ENCODE results near the gene RAB30. TPM values are rescaled to one million over a fixed set of nuclear protein-coding genes. Genes with fewer than 3 reads are reported as not detected.

Gene RAB30
- total RNA-seq, 1 donor from 2014 or later, result 29.1 TPM

DNA sequence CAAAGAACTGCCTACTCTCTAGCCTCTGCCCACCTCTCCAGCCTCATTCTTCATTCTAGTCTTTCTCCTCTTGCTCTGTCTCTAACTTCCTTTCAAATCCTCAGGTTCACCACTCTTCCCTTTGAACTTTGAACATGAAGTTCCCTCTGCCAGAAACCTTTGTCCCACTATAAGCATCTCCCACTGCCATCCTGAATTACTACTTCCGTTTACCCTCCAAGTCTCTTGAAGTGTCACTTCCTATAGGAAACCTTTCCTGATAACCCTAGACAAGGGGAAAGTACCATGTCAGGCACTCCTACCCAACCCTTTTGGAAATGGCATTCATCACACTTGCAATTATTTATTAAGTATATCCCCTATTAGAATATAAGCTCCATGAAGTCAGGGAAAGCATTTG lies 3.1 kb downstream of the RAB30 start:
- Mint-ChIP-seq H3K36me3 (ENCODE audit: low read depth) (peaks cover 10% of the 10 kb centered on the region), H3K9me3 (no peaks in the 10 kb centered on the region), H3K4me3 (ENCODE audit: low read depth) (no peak overlapping the region), H3K27ac (no peak overlapping the region), H3K4me1 (ENCODE audit: low read depth) (peaks cover 45% of the 10 kb centered on the region), H3K27me3 (ENCODE audit: low read depth) (no peaks in the 10 kb centered on the region)
- intact Hi-C loops (cut with micrococcal nuclease), result no loop called here
- DNase-seq (ENCODE audit: low spot score), result no peak

DNA sequence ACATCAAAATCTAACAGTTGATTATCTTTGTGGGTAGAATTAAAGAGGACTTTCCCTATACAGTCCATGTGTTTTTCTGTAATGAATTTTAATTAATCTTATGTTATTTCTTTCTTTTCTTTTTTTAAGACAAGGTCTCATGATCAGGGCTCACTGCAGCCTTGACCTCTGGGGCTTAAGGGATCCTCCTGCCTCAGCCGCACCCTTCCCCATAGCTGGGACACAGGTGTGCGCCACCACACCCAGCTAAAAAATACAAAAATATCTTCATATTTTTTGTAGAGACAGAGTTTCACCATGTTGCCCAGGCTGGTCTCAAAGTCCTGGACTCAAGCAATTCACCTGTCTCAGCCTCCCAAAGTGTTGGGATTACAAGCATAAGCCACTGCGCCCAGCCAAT lies 7.7 kb downstream of the RAB30 start:
- peak overlapping the region; percentile 73 for H3K4me3 Mint-ChIP-seq (ENCODE audit: low read depth)
- peak overlapping the region; percentile 95 for H3K27ac Mint-ChIP-seq
- H3K4me1 Mint-ChIP-seq (ENCODE audit: low read depth), result peaks cover 54% of the 10 kb centered on the region
- peaks cover 43% of the 10 kb centered on the region for H3K36me3 Mint-ChIP-seq (ENCODE audit: low read depth)
- peaks cover 28% of the 10 kb centered on the region for H3K9me3 Mint-ChIP-seq
- intact Hi-C loops (cut with micrococcal nuclease), result no loop called here
- no peaks in the 10 kb centered on the region for H3K27me3 Mint-ChIP-seq (ENCODE audit: low read depth)
- DNase-seq (ENCODE audit: low spot score), result no peak

- peaks cover 28% of the 10 kb centered on the region for H3K9me3 Mint-ChIP-seq
- no peak for DNase-seq (ENCODE audit: low spot score)
- H3K36me3 Mint-ChIP-seq (ENCODE audit: low read depth), result peaks cover 45% of the 10 kb centered on the region
- H3K4me3 Mint-ChIP-seq (ENCODE audit: low read depth), result peak overlapping the region; percentile 73
- H3K4me1 Mint-ChIP-seq (ENCODE audit: low read depth), result peaks cover 46% of the 10 kb centered on the region
- intact Hi-C loops (cut with micrococcal nuclease), result loop anchor here (1.0 to 2.0 kb wide), 5 partner anchors 8 to 84 kb away; partner anchors contain the start of gene RAB30
- H3K27me3 Mint-ChIP-seq (ENCODE audit: low read depth), result no peaks in the 10 kb centered on the region
- peak overlapping the region; percentile 95 for H3K27ac Mint-ChIP-seq
These were observed 8.5 kb downstream of the RAB30 start for GRCh38 chr11:83063073-83063754.

GRCh38 chr11:83061883-83062282 lies 9.8 kb downstream of the RAB30 start:
- peaks cover 47% of the 10 kb centered on the region for H3K4me1 Mint-ChIP-seq (ENCODE audit: low read depth)
- no peaks in the 10 kb centered on the region for H3K27me3 Mint-ChIP-seq (ENCODE audit: low read depth)
- intact Hi-C loops (cut with micrococcal nuclease), result loop anchor here (2.0 kb wide), 3 partner anchors 57 to 83 kb away; no protein-coding TSS in a partner anchor
- peaks cover 28% of the 10 kb centered on the region for H3K9me3 Mint-ChIP-seq
- peak overlapping the region; percentile 37 for H3K4me3 Mint-ChIP-seq (ENCODE audit: low read depth)
- peaks cover 43% of the 10 kb centered on the region for H3K36me3 Mint-ChIP-seq (ENCODE audit: low read depth)
- no peak for DNase-seq (ENCODE audit: low spot score)
- H3K27ac Mint-ChIP-seq, result peak overlapping the region; percentile 95

- H3K4me3 Mint-ChIP-seq (ENCODE audit: low read depth), result no peak overlapping the region
- H3K9me3 Mint-ChIP-seq, result peaks cover 35% of the 10 kb centered on the region
- H3K4me1 Mint-ChIP-seq (ENCODE audit: low read depth), result peaks cover 55% of the 10 kb centered on the region
- DNase-seq (ENCODE audit: low spot score), result no peak
- intact Hi-C loops (cut with micrococcal nuclease), result no loop called here
- no peaks in the 10 kb centered on the region for H3K27me3 Mint-ChIP-seq (ENCODE audit: low read depth)
- peaks cover 46% of the 10 kb centered on the region for H3K36me3 Mint-ChIP-seq (ENCODE audit: low read depth)
- peak overlapping the region; percentile 25 for H3K27ac Mint-ChIP-seq
These were observed 10.7 kb downstream of the RAB30 start for GRCh38 chr11:83060965-83061364.

GRCh38 chr11:83057721-83058120 lies 14.0 kb downstream of the RAB30 start:
- no peak for DNase-seq (ENCODE audit: low spot score)
- Mint-ChIP-seq H3K27ac (no peak overlapping the region), H3K4me1 (ENCODE audit: low read depth) (peaks cover 60% of the 10 kb centered on the region), H3K27me3 (ENCODE audit: low read depth) (no peaks in the 10 kb centered on the region), H3K36me3 (ENCODE audit: low read depth) (peaks cover 63% of the 10 kb centered on the region), H3K4me3 (ENCODE audit: low read depth) (no peak overlapping the region), H3K9me3 (peaks cover 36% of the 10 kb centered on the region)
- intact Hi-C loops (cut with micrococcal nuclease), result no loop called here

- Mint-ChIP-seq H3K9me3 (peaks cover 31% of the 10 kb centered on the region), H3K27ac (peak overlapping the region; percentile 67), H3K27me3 (ENCODE audit: low read depth) (no peaks in the 10 kb centered on the region), H3K4me3 (ENCODE audit: low read depth) (no peak overlapping the region), H3K36me3 (ENCODE audit: low read depth) (peaks cover 63% of the 10 kb centered on the region), H3K4me1 (ENCODE audit: low read depth) (peaks cover 61% of the 10 kb centered on the region)
- no peak for DNase-seq (ENCODE audit: low spot score)
- intact Hi-C loops (cut with micrococcal nuclease), result no loop called here
These were observed 15.1 kb downstream of the RAB30 start for GRCh38 chr11:83056611-83057010.

DNA sequence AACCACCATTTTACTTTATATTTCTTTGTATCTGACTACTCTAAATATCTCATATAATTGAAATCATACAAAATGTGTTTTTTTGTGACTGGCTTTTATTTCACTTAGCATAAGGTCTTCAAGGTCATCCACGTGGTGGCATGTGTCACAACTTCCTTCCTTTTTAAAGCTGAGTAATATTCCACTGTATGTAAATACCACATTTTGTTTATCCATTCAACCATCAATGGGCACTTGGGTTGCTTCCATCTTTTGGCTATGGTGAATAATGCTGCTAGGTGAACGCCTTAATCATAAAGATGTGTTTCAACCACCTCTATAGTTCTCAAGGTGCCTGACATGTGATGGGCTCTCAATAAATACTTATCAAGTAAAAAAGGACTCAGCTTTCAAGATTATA lies 15.5 kb downstream of the RAB30 start:
- H3K36me3 Mint-ChIP-seq (ENCODE audit: low read depth), result peaks cover 63% of the 10 kb centered on the region
- H3K27me3 Mint-ChIP-seq (ENCODE audit: low read depth), result no peaks in the 10 kb centered on the region
- peak overlapping the region; percentile 67 for H3K27ac Mint-ChIP-seq
- DNase-seq (ENCODE audit: low spot score), result no peak
- intact Hi-C loops (cut with micrococcal nuclease), result no loop called here
- peak overlapping the region; percentile 8 for H3K4me3 Mint-ChIP-seq (ENCODE audit: low read depth)
- peaks cover 64% of the 10 kb centered on the region for H3K4me1 Mint-ChIP-seq (ENCODE audit: low read depth)
- peaks cover 31% of the 10 kb centered on the region for H3K9me3 Mint-ChIP-seq

GRCh38 chr11:83054904-83055380 lies 16.8 kb downstream of the RAB30 start:
- no peaks in the 10 kb centered on the region for H3K27me3 Mint-ChIP-seq (ENCODE audit: low read depth)
- H3K27ac Mint-ChIP-seq, result peak overlapping the region; percentile 0
- intact Hi-C loops (cut with micrococcal nuclease), result loop anchor here (1.0 kb wide), 1 partner anchor 8 kb away; no protein-coding TSS in a partner anchor
- peaks cover 22% of the 10 kb centered on the region for H3K9me3 Mint-ChIP-seq
- no peak overlapping the region for H3K4me3 Mint-ChIP-seq (ENCODE audit: low read depth)
- peaks cover 59% of the 10 kb centered on the region for H3K36me3 Mint-ChIP-seq (ENCODE audit: low read depth)
- no peak for DNase-seq (ENCODE audit: low spot score)
- peaks cover 64% of the 10 kb centered on the region for H3K4me1 Mint-ChIP-seq (ENCODE audit: low read depth)

DNA sequence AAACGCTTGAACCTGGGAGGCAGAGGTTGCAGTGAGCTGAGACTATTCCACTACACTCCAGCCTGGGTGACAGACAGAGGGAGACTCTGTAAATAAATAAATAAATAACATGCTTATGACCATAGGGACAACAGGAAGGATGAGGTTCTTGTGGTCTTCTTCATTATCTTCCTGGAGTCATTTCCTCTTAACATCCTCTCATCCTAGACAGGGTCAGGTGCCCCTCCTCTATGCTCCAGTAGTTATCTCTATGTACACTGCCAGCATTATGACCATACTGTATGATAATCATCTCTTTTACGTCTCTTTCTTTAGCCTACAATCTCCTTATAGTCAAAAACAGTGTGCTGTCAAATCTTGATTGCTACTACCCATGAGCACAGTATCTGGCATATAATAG lies 17.7 kb downstream of the RAB30 start:
- peaks cover 14% of the 10 kb centered on the region for H3K9me3 Mint-ChIP-seq

GRCh38 chr11:83051760-83052671 lies 19.7 kb downstream of the RAB30 start:
- no peak for DNase-seq (ENCODE audit: low spot score)
- peaks cover 14% of the 10 kb centered on the region for H3K9me3 Mint-ChIP-seq
- peaks cover 63% of the 10 kb centered on the region for H3K4me1 Mint-ChIP-seq (ENCODE audit: low read depth)
- H3K27ac Mint-ChIP-seq, result peak overlapping the region; percentile 12
- H3K27me3 Mint-ChIP-seq (ENCODE audit: low read depth), result no peaks in the 10 kb centered on the region
- intact Hi-C loops (cut with micrococcal nuclease), result no loop called here
- H3K4me3 Mint-ChIP-seq (ENCODE audit: low read depth), result no peak overlapping the region
- H3K36me3 Mint-ChIP-seq (ENCODE audit: low read depth), result peaks cover 40% of the 10 kb centered on the region

More for the DNA sequence above, 17.7 kb downstream of the RAB30 start:
- Mint-ChIP-seq H3K27me3 (ENCODE audit: low read depth) (no peaks in the 10 kb centered on the region), H3K27ac (peak overlapping the region; percentile 62), H3K4me1 (ENCODE audit: low read depth) (peaks cover 59% of the 10 kb centered on the region), H3K4me3 (ENCODE audit: low read depth) (peak overlapping the region; percentile 2), H3K36me3 (ENCODE audit: low read depth) (peaks cover 50% of the 10 kb centered on the region)
- intact Hi-C loops (cut with micrococcal nuclease), result loop anchor here (1.0 kb wide), 1 partner anchor 9 kb away; no protein-coding TSS in a partner anchor
- DNase-seq (ENCODE audit: low spot score), result no peak

GRCh38 chr11:83047515-83048225 lies 24.0 kb downstream of the RAB30 start:
- H3K4me1 Mint-ChIP-seq (ENCODE audit: low read depth), result peaks cover 38% of the 10 kb centered on the region
- peaks cover 17% of the 10 kb centered on the region for H3K36me3 Mint-ChIP-seq (ENCODE audit: low read depth)
- no peaks in the 10 kb centered on the region for H3K27me3 Mint-ChIP-seq (ENCODE audit: low read depth)
- H3K9me3 Mint-ChIP-seq, result peaks cover 7% of the 10 kb centered on the region
- no peak for DNase-seq (ENCODE audit: low spot score)
- no peak overlapping the region for H3K27ac Mint-ChIP-seq
- intact Hi-C loops (cut with micrococcal nuclease), result no loop called here
- no peak overlapping the region for H3K4me3 Mint-ChIP-seq (ENCODE audit: low read depth)

All from activated T-helper 2 cell treated with anti-CD3 and anti-CD28 coated beads, Interferon-gamma antibody, Interleukin-2, Interleukin-4, amounts not matched to agents 10 μg/mL and 5 μg/mL and 100 μg/mL, durations not matched to agents 14 hours and 24 hours and 36 hours (primary cell).